B cell (primary cell): ENCODE data around the gene CALHM1.

Source experiments
- CTCF ChIP-seq: fragments of 200-600 bp; IDR thresholded peaks from one replicate; pipeline ENCODE4 v1.8.0; 2022; ENCODE audit warnings: antibody characterized with exemption, mild to moderate bottlenecking
- EZH2 ChIP-seq: IDR thresholded peaks from 2 replicates; pipeline ENCODE4 v1.6.1; 2012; ENCODE audit warnings: borderline replicate concordance, low read depth, mild to moderate bottlenecking, moderate library complexity, low read length; ENCODE audit not compliant: insufficient read depth, poor library complexity, severe bottlenecking

GRCh38 chr10:103495321-103495720 lies 36.6 kb upstream of the CALHM1 start:
- TF ChIP-seq CTCF (no peak), EZH2 (no peak)
